HepG2 (cell line): ENCODE results near the gene HDAC4. TPM values are rescaled to one million over a fixed set of nuclear protein-coding genes. Genes with fewer than 3 reads are reported as not detected.

Experiments used
- ATAC-seq: fragments of 200-7000 bp; cut with Tn5 transposase; 3 replicates; pipeline ENCODE4 v1.9.1; 2020; ENCODE audit warnings: mild to moderate bottlenecking, moderate library complexity
- BruUV-seq: library from RNA; stranded (reverse); fragments of 400-500 nt; replicated peaks from 2 replicates; lab custom pipeline; 2021; lab: Mats Ljungman, UMichigan
- CTCF ChIA-PET: fragments of 300-600 bp; formaldehyde crosslinking; extraction: SDS; loops from one replicate; lab custom pipeline; 2021; ENCODE audit warnings: low total read pairs, inconsistent platforms, low intra/inter-chr PET ratio; lab: Yijun Ruan, JAX
- POLR2A ChIA-PET: fragments of 350-600 bp; sonication (Branson Sonifier 250); formaldehyde crosslinking; loops from one replicate; lab custom pipeline; 2020; ENCODE audit warnings: antibody characterized with exemption, inconsistent platforms; lab: Yijun Ruan, JAX
- DNase-seq: peaks from one replicate; pipeline ENCODE4 v3.0.0-alpha.2; 2015; ENCODE audit warnings: low spot score
- FAIRE-seq: peaks from 3 replicates; lab custom pipeline; 2011; peaks lifted over from hg19 to GRCh38; lab: Jason Lieb, UNC
- H2AFZ ChIP-seq: one replicate; pipeline ENCODE4 v1.6.1; 2011; ENCODE audit warnings: low read length, inconsistent platforms
- H3K27ac ChIP-seq: fragments of 300-600 bp; 3 replicates; pipeline ENCODE4 v1.8.0; 2011; ENCODE audit warnings: mixed run types, mild to moderate bottlenecking, mixed read lengths, low read length, inconsistent platforms; ENCODE audit not compliant: insufficient read depth; ENCODE audit errors: extremely low read length
- H3K27me3 ChIP-seq, 2 experiments: fragments of 200-600 bp in 1 of 2; 2 replicates in 1 of 2; 3 replicates in 1 of 2; pipeline versions ENCODE4 v1.6.0 to v1.8.0; 2011; ENCODE audit warnings: low read length in 2 of 2, mild to moderate bottlenecking in 2 of 2, moderate library complexity in 2 of 2, inconsistent platforms in 1 of 2; ENCODE audit not compliant: insufficient read depth in 2 of 2, control insufficient read depth in 1 of 2
- H3K36me3 ChIP-seq, 2 experiments: fragments of 200-600 bp in 1 of 2; replicated peaks in 1 of 2; 2 replicates in 1 of 2; 3 replicates in 1 of 2; pipeline versions ENCODE4 v1.5.1 to v1.8.0; 2011; ENCODE audit warnings: low read length in 2 of 2, inconsistent platforms in 1 of 2; ENCODE audit not compliant: insufficient read depth in 2 of 2, control insufficient read depth in 1 of 2
- H3K4me1 ChIP-seq: 2 replicates; pipeline ENCODE4 v1.5.1; 2012; ENCODE audit warnings: low read length, inconsistent platforms; ENCODE audit not compliant: insufficient read depth
- H3K4me2 ChIP-seq: 2 replicates; pipeline ENCODE4 v1.6.0; 2011; ENCODE audit warnings: low read depth, low read length, inconsistent platforms
- H3K4me3 ChIP-seq, 3 experiments: fragments of 200-600 bp in 1 of 3; sonication (generic), shearing (Covaris generic) in 1 of 3; replicated peaks in 1 of 3; 2 replicates each; pipeline ENCODE4 v1.5.1; 2011 to 2016; ENCODE audit warnings: low read length in 3 of 3, inconsistent platforms in 2 of 3, low read depth in 2 of 3, mild to moderate bottlenecking in 2 of 3, control low read depth in 1 of 3, mixed read lengths in 1 of 3; ENCODE audit not compliant: insufficient read depth in 1 of 3
- H3K79me2 ChIP-seq: one replicate; pipeline ENCODE4 v1.6.1; 2011; ENCODE audit warnings: low read length, inconsistent platforms; ENCODE audit not compliant: insufficient read depth
- H3K9ac ChIP-seq: 2 replicates; pipeline ENCODE4 v1.6.0; 2011; ENCODE audit warnings: mild to moderate bottlenecking, low read depth, low read length, inconsistent platforms; ENCODE audit not compliant: insufficient read depth
- H3K9me3 ChIP-seq: 2 replicates; pipeline ENCODE4 v1.5.1; 2012; ENCODE audit warnings: mild to moderate bottlenecking, low read length
- H4K20me1 ChIP-seq: 2 replicates; pipeline ENCODE4 v1.6.0; 2011; ENCODE audit warnings: inconsistent platforms, mild to moderate bottlenecking, low read length, moderate library complexity; ENCODE audit not compliant: insufficient read depth
- AGO2 ChIP-seq: fragments of 200-400 bp; formaldehyde crosslinking; optimal IDR thresholded peaks from 2 replicates; pipeline ENCODE3; 2017; ENCODE audit warnings: mild to moderate bottlenecking, low read depth, low read length, moderate library complexity
- IRF2 ChIP-seq: IDR thresholded peaks from 2 replicates; pipeline ENCODE4 v1.6.1; 2018; ENCODE audit warnings: missing genetic modification reagents, missing compliant biosample characterization
- NCOR1 ChIP-seq: fragments of 200-600 bp; sonication (generic); IDR thresholded peaks from 2 replicates; pipeline ENCODE4 v1.7.0; 2017; ENCODE audit warnings: antibody characterized with exemption, low read length, borderline replicate concordance
- ZNF12 ChIP-seq: sonication (generic); formaldehyde crosslinking; IDR thresholded peaks from 2 replicates; pipeline ENCODE4 v1.5.0; 2020; ENCODE audit warnings: missing genetic modification reagents
- ZNF563 ChIP-seq: sonication (generic); formaldehyde crosslinking; IDR thresholded peaks from 2 replicates; pipeline ENCODE4 v1.8.0; 2022; ENCODE audit warnings: mild to moderate bottlenecking, moderate library complexity, missing genetic modification reagents
- WGBS: methylation state at CpG from one replicate; pipeline ENCODE4 v1.1.6; 2017; ENCODE audit warnings: low lambda C conversion rate; 5-methylcytosine and 5-hydroxymethylcytosine counted together
- in situ Hi-C: cut with HindIII; loops from 2 replicates; pipeline ENCODE4 v1.10.0; 2017; ENCODE audit warnings: low pct_unique_long_range_greater_than_20kb; ENCODE audit not compliant: extremely low pct_ligation_motif_present
- intact Hi-C: fragments of 100-400 bp; cut with micrococcal nuclease; formaldehyde crosslinking; loops from one replicate; pipeline ENCODE4 v1.10.0; 2022; ENCODE audit not compliant: unreplicated experiment
- polyA plus RNA-seq, 8 experiments: library from polyadenylated mRNA; depleted of rRNA in 3 of 8; stranded (reverse) in 7 of 8; unstranded in 1 of 8; fragments of >200 nt; fragmentation: Illumina TruSeq in 4 of 8; extraction: Trizol in 4 of 8; gene quantifications; 2 replicates each; pipeline versions ENCODE4 v1.2.1 to v1.2.3, GENCODE V29; 2011 to 2016; ENCODE audit warnings: low read depth in 4 of 8, missing spikeins in 1 of 8, mixed read lengths in 1 of 8; ENCODE audit not compliant: insufficient read depth in 1 of 8
- total RNA-seq, 5 experiments: library from RNA; depleted of rRNA; stranded (reverse); fragments of >200 nt; fragmentation: Illumina TruSeq; extraction: Trizol; gene quantifications; 2 replicates each; pipeline ENCODE4 v1.2.3, GENCODE V29; 2016; ENCODE audit warnings: low read depth in 1 of 5

HDAC4 gene
- total and polyA plus RNA-seq, 2 of the 13 experiments (the other 11 are each of a cell fraction or from before 2014, with no cell fraction given) = 10.1 to 11.5 TPM

GRCh38 chr2:239122421-239123110 lies 278.3 kb downstream of the HDAC4 start:
- in situ Hi-C loops (no loop called here), intact Hi-C loops (no loop called here)

GRCh38 chr2:239121600-239122012 lies 279.2 kb downstream of the HDAC4 start:
- Histone ChIP-seq H3K9me3 (no peaks in the 10 kb centered on the region), H3K4me2 (no peak overlapping the region), H3K27ac (no peak overlapping the region), H3K27me3 (no peaks in the 10 kb centered on the region), H3K36me3 (peaks cover 20 to 27% of the 10 kb centered on the region in 2 experiments; a peak in 4 of 5 replicates), H3K9ac (no peak overlapping the region), H2AFZ (no peak overlapping the region), H3K4me1 (no peaks in the 10 kb centered on the region), H4K20me1 (no peaks in the 10 kb centered on the region), H3K4me3 (no peak overlapping the region), H3K79me2 (no peaks in the 10 kb centered on the region)
- intact Hi-C loops = no loop called here
- ChIA-PET POLR2A (no interaction called here), CTCF (no interaction called here)
- ATAC-seq = no peak
- TF ChIP-seq NCOR1 = no peak
- peak; percentile 36 for TF ChIP-seq AGO2
- TF ChIP-seq ZNF563 (CRISPR knock-in tag) = no peak
- no peak for TF ChIP-seq ZNF12 (CRISPR knock-in tag)
- no peak for DNase-seq
- in situ Hi-C loops = no loop called here
- FAIRE-seq = no peak
- WGBS = 95% methylated on average over 16 of the region's 16 CpGs
- BruUV-seq = no TSS peak

More at GRCh38 chr2:239122421-239123110, 278.3 kb downstream of the HDAC4 start:
- POLR2A ChIA-PET = no interaction called here
- 96% methylated on average over 19 of the region's 20 CpGs for WGBS
- Histone ChIP-seq H3K27ac (no peak overlapping the region), H3K4me1 (peaks cover 8% of the 10 kb centered on the region), H4K20me1 (no peaks in the 10 kb centered on the region; the same call in 1 of the 2 replicates)
- TF ChIP-seq AGO2 (peak; percentile 13), IRF2 (no peak)
- TF ChIP-seq, all 625 proteins: peak for 1
- Histone ChIP-seq H3K4me2 (no peak overlapping the region), H2AFZ (no peak overlapping the region), H3K36me3 (peaks cover 20 to 33% of the 10 kb centered on the region in 2 experiments; a peak in 4 of 5 replicates), H3K9me3 (no peaks in the 10 kb centered on the region), H3K9ac (no peak overlapping the region), H3K27me3 (no peaks in the 10 kb centered on the region), H3K4me3 (no peak overlapping the region), H3K79me2 (no peaks in the 10 kb centered on the region)
- DNase-seq (no peak), ATAC-seq (no peak), FAIRE-seq (no peak)
- BruUV-seq = no TSS peak
- CTCF ChIA-PET = no interaction called here
